GM21515 (cell line): Measurements from ENCODE around the gene LBHD2.
"Not testable (repeated sequence)": the region's sequence is repeated elsewhere in the genome, so short reads cannot be mapped to it uniquely, and the experiment has no call there.

ENCODE experiments used
- ATAC-seq: cut with Tn5 transposase; IDR thresholded peaks from one replicate; pipeline ENCODE4 v1.9.1; 2021; ENCODE audit not compliant: unreplicated experiment

The LBHD2 gene

GRCh38 chr14:103117499-103117898, 33.5 kb downstream of the LBHD2 start:
- not testable (repeated sequence) for ATAC-seq

- ATAC-seq: no peak
Observed at GRCh38 chr14:103118018-103118662, 34.1 kb downstream of the LBHD2 start.

DNA sequence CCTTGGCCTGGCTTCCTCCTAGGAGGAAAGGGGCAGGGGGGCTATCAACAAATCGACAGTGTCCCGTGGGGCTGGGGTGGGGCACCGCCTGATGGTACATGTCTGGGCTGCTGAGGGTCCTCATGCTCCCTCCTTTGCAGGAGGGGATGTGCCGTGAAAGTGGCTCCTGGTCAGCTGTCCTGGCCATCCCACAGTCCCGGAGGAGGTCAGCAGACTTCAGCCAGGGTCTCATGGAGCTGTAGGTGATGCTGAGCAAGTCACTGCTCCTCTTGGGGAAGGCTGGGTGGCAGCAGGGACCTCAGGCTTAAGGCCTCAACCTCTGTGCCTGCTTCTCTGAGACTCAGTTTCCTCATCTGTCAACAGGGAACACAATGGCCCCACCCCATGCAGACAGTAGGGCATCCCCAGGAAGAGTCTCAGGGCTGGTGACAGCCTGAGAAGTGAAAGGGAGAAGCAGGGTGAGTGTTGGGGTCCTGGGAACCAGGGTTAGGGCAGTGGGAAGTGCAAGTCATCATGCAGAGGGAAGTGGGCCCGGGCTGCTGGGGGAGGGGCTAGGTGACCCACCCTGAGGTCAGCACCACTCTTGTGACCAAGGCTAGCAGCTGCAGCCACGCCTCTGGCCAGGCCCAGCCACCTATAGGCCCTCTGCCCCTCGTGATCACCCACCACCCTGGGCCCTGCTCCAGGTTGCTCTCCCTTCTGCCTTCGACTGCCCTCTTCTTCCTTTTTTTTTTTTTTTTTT, 34.8 kb downstream of the LBHD2 start:
- ATAC-seq: no peak

- not testable (repeated sequence) for ATAC-seq
Observed at GRCh38 chr14:103119527-103119926, 35.5 kb downstream of the LBHD2 start.

DNA sequence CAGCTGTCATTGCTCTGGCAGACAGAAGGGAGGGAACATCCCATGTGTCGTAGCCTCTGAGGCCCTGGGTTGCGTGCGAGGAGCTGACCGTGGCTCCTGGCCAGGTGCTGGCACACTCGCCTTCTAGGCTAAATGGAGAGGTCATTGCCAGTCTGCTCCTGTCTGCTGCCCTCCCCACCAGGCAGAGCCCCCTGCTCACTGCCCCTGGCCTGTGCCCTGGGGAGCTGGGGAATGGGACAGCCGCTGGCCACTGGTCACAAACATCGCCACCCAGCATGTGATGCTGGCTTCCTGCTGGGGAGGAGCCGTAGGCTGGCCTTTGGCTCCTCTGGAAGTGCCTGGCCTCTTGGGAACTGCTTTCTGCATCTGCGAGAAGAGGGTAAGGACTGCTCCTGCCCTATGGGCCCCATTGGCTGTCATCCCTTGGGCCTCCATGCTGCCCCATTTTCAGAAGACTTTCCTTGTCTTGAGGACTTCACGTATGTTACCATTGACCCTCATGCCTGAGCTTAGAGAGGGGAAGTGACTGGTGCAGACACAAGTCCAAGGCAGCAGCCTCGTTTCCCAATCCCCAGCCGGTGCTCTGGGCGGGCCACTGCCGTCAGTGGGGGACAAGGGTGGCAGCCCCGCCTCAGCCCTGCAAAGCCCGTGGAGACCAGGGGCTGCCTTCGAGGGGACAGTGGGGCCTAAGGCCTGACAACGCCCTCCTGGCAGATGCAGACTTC, 37.3 kb downstream of the LBHD2 start:
- no peak for ATAC-seq

- ATAC-seq: no peak
Observed at GRCh38 chr14:103121846-103122584, 38.0 kb downstream of the LBHD2 start.

GRCh38 chr14:103122585-103122946, 38.6 kb downstream of the LBHD2 start:
- no peak for ATAC-seq

DNA sequence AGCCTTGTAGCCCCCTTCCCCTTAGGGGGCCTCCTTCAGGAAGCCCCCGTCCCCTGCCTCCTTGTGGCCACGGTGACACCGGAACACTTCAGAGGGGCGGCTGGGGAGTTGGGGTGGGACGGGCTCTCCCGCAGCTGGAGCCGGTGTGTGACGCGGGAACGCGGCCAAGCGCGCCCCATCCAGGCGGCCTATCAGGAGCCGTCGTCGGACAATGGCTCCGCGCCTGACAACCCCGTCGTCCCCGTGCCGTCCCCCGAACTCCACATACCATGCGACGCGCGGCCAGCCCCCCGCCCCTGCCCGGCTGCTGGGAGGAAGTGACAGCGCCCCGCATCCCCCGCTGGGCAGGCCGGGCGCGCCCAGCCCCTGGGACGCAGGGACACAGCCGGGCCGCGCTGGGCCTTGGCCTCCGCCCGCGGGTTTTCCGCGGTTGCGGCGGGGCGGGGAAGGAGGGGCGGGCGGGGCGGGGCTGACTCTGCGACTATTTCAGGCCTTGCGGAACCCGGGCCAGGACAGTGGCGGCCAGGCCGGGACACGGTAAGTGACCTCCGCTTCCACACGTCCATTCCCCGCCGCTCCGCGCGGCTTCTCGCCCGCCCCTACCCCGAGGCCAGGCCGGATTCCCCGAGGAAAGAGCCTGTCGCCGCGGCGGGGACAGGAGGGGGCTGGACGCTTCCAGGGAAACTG, 39.1 kb downstream of the LBHD2 start, which contains the start of gene TNFAIP2:
TSS of gene TNFAIP2 (plus strand) at position 515 of the 687 bp plus-strand sequence. CDS start 2,997 bp downstream, outside the sequence.
- ATAC-seq: no peak

DNA sequence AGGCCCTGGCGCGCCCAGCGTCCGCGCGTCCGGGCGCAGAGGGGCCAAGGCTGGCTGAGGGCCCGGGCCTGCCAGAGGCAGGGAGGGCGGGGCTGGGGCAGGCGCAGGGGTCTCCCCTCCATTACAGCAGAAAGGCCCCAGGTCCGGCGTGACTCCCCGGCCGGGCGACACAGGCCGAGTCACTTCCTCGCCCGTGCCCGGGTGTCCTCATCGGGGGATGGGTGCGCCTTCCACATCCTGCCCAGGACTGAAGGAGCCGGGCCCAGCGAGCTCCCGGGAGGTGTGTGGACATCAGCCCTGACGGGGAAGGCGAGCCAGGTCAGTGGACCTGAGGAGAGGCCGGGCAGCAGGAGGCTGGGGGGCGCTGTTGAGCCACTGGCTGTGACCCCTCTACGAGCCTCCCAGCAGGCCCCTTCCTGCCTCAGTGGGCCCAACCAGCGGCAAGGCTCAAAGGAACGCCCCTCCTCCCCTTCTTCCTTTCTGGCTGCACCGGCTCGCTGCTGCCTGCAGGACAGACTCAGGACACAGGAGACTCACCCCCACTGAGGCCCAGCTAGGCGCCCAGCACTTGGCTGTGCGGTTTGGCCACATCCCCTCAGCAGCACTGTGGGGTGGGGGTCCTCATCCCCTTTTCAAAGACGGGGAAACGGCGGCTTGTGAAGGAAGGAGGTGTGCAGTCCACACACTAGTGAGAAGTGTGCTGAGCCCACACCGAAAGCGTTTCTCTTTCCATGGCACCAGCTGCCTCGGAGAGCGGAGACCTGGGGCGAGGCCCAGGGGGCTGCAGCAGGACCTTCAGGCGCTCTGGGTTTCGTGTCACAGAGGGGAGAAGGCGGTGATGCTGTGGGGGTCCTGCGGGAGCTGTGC, 39.9 kb downstream of the LBHD2 start:
- no peak for ATAC-seq

DNA sequence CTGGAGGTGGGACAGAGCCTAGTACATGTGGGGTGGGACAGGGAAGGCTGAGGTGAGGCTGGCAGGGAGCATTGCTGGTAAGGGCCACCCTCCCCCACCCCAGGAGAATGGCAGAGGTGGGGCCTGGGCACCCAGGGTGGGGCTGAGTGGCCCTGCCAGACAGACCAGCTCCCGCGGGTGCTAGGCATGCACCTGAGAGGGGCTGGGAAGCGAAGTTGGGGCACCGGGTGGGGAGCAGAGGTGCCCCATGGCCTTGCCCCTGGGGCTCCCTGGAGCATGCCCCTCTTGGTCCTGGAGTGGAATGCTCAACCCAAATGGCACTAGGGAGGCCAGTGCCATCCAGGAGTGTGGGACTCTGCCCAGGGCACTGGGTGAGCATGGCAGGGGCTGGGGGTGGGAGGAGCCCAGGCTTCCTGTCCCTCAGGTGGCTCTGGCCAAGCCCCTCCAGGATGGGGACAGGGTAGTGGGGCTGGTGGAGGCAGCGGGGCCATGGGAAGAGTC, 40.5 kb downstream of the LBHD2 start:
- ATAC-seq: no peak

DNA sequence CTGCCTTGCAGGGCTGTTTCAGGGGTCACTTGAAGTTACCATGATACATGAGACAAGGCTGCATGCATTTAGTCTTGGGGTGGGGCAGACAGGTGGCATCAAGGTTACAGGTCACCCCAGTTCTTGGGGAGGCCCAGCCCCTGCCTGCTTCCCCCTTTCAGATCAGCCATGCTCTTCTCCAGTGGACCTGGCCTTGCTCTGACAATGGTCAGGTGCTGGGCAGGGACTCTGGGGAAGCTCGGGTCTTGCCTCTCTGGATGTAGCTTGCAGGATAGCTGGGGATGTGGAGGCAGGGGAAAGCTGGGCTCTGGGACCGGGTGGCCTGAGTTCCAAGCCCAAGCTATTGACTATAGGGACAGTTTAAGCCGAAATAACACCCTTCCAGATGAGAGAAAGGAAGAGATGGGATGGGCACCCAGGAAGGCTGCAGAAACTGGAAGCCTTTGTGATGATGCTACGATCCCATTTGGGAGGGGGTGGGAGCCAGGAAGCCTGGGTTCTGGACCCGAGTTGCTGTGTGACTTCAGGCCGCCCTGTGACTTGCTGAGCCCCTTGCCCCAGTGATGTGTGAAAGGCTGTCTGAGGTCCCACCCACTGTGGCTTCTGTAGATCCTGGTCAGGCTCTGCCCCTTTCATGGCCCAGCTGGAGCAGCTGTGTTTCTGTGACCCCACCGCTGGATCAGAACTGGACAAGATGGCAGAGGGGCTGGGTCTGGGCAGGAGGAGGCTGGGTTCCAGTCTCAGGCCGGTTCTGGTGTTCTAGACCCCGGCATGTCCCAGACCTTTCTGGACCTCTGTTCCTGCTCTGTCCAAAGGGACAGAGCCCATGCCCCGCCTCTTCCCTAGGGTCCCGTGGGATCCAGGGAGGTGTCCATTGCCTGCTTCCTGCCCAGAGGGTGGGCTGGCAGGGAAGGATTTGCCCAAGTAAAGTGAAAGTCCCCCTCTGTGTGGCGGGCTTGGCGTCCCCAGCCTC, 41.4 kb downstream of the LBHD2 start:
- no peak for ATAC-seq

GRCh38 chr14:103126088-103126872, 42.3 kb downstream of the LBHD2 start:
- no peak for ATAC-seq

DNA sequence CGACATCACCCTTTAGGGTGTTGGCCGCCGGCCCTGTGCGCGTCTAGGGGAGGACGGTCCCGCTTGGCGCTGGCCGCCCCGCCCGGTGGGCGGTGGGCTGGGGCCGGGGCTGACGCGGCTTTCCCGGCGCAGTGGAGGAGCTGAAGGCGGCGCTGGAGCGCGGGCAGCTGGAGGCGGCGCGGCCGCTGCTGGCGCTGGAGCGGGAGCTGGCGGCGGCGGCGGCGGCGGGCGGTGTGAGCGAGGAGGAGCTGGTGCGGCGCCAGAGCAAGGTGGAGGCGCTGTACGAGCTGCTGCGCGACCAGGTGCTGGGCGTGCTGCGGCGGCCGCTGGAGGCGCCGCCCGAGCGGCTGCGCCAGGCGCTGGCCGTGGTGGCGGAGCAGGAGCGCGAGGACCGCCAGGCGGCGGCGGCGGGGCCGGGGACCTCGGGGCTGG, 42.9 kb downstream of the LBHD2 start:
- ATAC-seq: no peak

GRCh38 chr14:103127356-103127755, 43.3 kb downstream of the LBHD2 start:
- no peak for ATAC-seq

GRCh38 chr14:103127861-103128598, 44.0 kb downstream of the LBHD2 start:
- ATAC-seq: no peak

DNA sequence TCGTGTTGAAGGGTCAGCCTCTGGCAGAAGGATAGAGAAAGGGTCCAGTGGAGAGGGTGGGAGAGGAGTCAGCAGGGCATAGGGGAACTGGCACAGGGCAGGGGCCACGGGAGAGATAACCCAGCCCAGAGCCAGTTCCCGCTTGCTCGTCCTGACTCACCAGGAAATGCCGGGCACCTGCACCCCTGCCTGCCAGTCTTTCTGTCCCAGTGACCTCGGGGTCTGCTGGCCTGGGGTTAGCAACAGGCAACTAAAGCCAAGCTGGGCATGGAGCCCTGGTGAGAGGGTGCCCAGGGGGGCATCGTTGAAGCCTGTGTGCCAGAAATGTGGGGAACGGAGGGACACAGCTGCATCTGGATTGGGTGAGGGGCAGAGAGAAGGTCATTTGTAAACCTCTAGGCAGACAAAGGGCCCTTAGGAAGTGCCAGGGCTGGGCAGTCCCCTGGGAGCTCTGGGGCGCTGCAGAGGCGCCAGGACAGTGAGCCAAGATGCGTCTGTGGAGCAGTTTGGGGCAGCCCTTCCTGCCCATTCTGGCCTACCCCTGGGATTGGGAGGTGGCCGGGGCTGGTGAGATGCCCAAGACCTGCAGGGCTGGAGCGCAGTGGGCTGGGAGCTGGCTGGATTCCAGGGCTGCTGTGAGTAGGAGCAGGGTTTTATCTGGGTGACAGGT, 44.8 kb downstream of the LBHD2 start:
- no peak for ATAC-seq
